GM10248 (cell line): ENCODE measurements around the gene CAPN11.

Experiments
- CTCF ChIA-PET: fragments of 300-600 bp; sonication (Branson Sonifier 250); formaldehyde crosslinking; extraction: SDS; loops from one replicate; lab custom pipeline; 2021; ENCODE audit warnings: antibody characterized with exemption; lab: Yijun Ruan, JAX
- POLR2A ChIA-PET: fragments of 350-650 bp; sonication (Branson Sonifier 250); formaldehyde crosslinking; extraction: SDS; loops from one replicate; lab custom pipeline; 2020; ENCODE audit warnings: antibody characterized with exemption; lab: Yijun Ruan, JAX
- DNase-seq: peaks from one replicate; pipeline ENCODE4 v3.0.0; 2012; ENCODE audit errors: extremely low spot score
- CTCF ChIP-seq: IDR thresholded peaks from 2 replicates; pipeline ENCODE4 v1.5.1; 2012; ENCODE audit warnings: mild to moderate bottlenecking, low read depth; ENCODE audit errors: extremely low read depth, missing control alignments, control extremely low read depth

Gene CAPN11

GRCh38 chr6:44222486-44223318 lies 64.1 kb downstream of the CAPN11 start:
- POLR2A ChIA-PET: interaction anchor here (0.6 to 3.3 kb wide), 5 partner anchors 15 to 165 kb away, joined by 3 to 21 read pairs (median 6); partner anchors contain the start of genes CDC5L, HSP90AB1 and SLC35B2
- CTCF ChIA-PET: interaction anchor here (0.8 to 6.8 kb wide), 15 partner anchors 10 to 126 kb away, joined by 3 to 116 read pairs (median 5); partner anchors contain the start of gene HSP90AB1
- DNase-seq: no peak
- TF ChIP-seq CTCF: no peak

DNA sequence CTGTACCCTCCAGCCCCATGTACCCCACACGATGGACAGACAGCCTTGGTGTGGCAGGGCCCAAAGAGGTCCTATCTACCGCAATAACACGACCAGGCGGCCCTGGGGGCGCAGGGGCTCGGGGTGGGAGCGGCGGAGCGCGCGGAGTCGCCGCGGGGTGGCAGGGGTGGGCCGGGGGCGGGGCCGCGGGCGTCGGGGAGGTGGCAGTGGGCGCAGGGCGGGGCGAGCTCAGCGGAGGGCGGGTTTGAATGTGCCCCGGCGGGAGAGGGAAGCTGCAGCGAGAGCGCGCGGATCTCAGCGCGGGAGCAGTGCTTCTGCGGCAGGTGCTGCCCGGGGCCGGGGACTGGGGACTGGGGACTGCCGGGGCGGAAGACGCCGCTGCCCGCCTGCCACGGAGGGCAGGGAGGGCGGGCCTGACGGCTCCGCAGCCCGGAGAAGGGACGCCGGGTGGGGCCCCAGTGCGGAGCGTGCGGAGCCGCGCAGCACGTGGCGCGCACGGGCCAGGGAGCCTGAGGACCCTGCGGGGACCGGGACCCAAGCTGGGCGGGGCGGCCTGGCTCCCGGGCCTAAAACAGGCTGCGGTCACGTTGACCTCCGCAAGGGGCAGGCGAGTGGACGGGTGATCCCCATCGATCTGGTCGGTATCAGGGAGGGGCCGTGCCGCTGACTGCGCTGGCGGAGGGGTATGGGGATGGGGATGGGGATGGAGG lies 64.9 kb downstream of the CAPN11 start, which contains the start of gene SLC29A1:
TSS of gene SLC29A1 (plus strand) at position 277 of the 710 bp plus-strand sequence. CDS start 3,719 bp downstream, outside the sequence.
- peak; percentile 92 for DNase-seq
- TF ChIP-seq CTCF: no peak
- CTCF ChIA-PET: interaction anchor here (1.0 to 6.8 kb wide), 13 partner anchors 10 to 145 kb away, joined by 3 to 116 read pairs (median 9); partner anchors contain the start of gene HSP90AB1
- POLR2A ChIA-PET: interaction anchor here (0.6 to 3.3 kb wide), 7 partner anchors 14 to 164 kb away, joined by 3 to 21 read pairs (median 4); partner anchors contain the start of genes CDC5L, HSP90AB1 and SLC35B2

GRCh38 chr6:44224029-44224964 lies 65.7 kb downstream of the CAPN11 start:
- ChIA-PET POLR2A (interaction anchor here (1.0 to 3.3 kb wide), 5 partner anchors 13 to 33 kb away, joined by 3 to 21 read pairs (median 6); partner anchors contain the start of genes HSP90AB1 and SLC35B2), CTCF (interaction anchor here (0.6 to 6.8 kb wide), 18 partner anchors 9 to 455 kb away, joined by 3 to 116 read pairs (median 4); partner anchors contain the start of gene HSP90AB1)
- DNase-seq: peak; percentile 6
- TF ChIP-seq CTCF: no peak

- DNase-seq: no peak
- TF ChIP-seq CTCF: no peak
- ChIA-PET POLR2A (interaction anchor here (1.4 to 3.3 kb wide), 2 partner anchors 22 to 26 kb away, joined by 4 to 21 read pairs; partner anchors contain the start of gene HSP90AB1), CTCF (interaction anchor here (0.6 to 6.8 kb wide), 16 partner anchors 9 to 456 kb away, joined by 3 to 116 read pairs (median 4); partner anchors contain the start of gene HSP90AB1)
These were observed 66.3 kb downstream of the CAPN11 start for GRCh38 chr6:44224965-44225305.

DNA sequence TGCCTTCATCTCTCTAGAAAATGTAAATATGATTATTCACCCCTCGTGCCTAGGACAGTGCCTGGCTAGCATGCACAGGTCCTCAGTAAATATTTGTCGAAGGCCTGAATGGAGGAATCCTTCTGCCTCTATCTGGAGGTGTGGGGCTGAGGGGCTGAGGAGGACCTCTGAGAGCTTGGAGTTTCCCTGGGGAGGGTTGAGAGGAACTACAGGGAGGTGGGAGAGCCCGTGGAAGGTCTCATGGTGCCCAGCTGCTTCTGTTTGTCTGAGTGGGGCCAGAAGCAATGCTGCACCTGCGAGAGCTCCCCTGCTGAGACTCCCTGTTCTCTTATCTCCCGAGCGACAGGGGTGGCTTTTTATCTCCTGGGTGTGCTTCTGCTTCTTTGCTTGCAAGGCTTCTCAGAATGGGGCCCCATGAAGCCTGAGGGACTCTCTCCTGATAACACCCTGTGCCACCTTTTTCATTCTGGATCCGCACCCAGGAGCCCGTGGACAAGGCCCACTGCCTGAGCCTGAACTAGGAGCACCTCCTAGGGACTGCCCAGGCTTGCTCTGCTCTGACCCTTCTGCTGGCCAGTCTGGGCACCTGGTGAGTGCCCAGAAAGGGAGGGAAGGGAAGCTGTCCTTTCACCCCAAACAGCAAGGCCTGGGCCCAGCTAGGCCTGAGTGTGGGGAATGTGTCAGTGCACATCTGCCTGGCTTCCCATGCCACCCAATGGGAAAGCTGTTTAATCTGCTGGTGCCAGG lies 67.1 kb downstream of the CAPN11 start:
- DNase-seq: peak; percentile 10
- CTCF ChIA-PET: interaction anchor here (1.0 to 6.8 kb wide), 7 partner anchors 10 to 126 kb away, joined by 4 to 116 read pairs (median 7); partner anchors contain the start of gene HSP90AB1
- no peak for TF ChIP-seq CTCF
- POLR2A ChIA-PET: interaction anchor here (0.6 to 3.3 kb wide), 2 partner anchors 22 to 832 kb away, joined by 5 to 21 read pairs; partner anchors contain the start of gene HSP90AB1
